Lower lobe of right lung (tissue), 2 donors: Measurements from ENCODE around the gene ADAMTS2. TPM values are rescaled to one million over a fixed set of nuclear protein-coding genes. Genes with fewer than 3 reads are reported as not detected.
A peak's percentile ranks its signal among the peaks of the same experiment; 100 is the strongest.

Experiments
- ATAC-seq, 2 donors: fragments of 200-7000 bp; cut with Tn5 transposase; one replicate each; pipeline ENCODE4 v1.9.1; 2020 to 2022; ENCODE audit warnings: mild to moderate bottlenecking in 2 of 2, moderate library complexity in 2 of 2
- DNase-seq: peaks from one replicate; pipeline ENCODE4 v3.0.0-alpha.2; 2020
- H3K27ac ChIP-seq: fragments of 200-600 bp; one replicate; pipeline ENCODE4 v1.8.0; 2022
- H3K27me3 ChIP-seq: fragments of 200-600 bp; one replicate; pipeline ENCODE4 v1.8.0; 2022; ENCODE audit warnings: low read depth
- H3K36me3 ChIP-seq: fragments of 200-600 bp; one replicate; pipeline ENCODE4 v1.8.0; 2022; ENCODE audit warnings: mild to moderate bottlenecking
- H3K4me1 ChIP-seq: fragments of 200-600 bp; one replicate; pipeline ENCODE4 v1.8.0; 2022
- H3K4me3 ChIP-seq: fragments of 200-600 bp; one replicate; pipeline ENCODE4 v1.8.0; 2022; ENCODE audit warnings: mild to moderate bottlenecking
- H3K9me3 ChIP-seq: fragments of 200-600 bp; one replicate; pipeline ENCODE4 v1.8.0; 2022
- intact Hi-C: fragments of 100-400 bp; cut with DNase I; formaldehyde crosslinking; loops from one replicate; pipeline ENCODE4 v1.11.0; 2022
- total RNA-seq: library from RNA; stranded (reverse); fragmentation: NEBNext Ultra II Directional; extraction: Animal tissue kit (Norgen Biotek cat#: 25700); gene quantifications from one replicate; pipeline ENCODE4 v1.2.1, GENCODE V29; 2021
- TF ChIP-seq, protein P1 (sequence below): fragments of 200-600 bp; IDR thresholded peaks from one replicate; pipeline ENCODE4 v1.8.0; 2022; ENCODE audit warnings: antibody characterized with exemption, mild to moderate bottlenecking
- donor health status: DM: no; HTN: yes; CAD: no; lungs with severe emphysema.

Gene ADAMTS2
- total RNA-seq, 1 donor from 2014 or later = 13.0 TPM

DNA sequence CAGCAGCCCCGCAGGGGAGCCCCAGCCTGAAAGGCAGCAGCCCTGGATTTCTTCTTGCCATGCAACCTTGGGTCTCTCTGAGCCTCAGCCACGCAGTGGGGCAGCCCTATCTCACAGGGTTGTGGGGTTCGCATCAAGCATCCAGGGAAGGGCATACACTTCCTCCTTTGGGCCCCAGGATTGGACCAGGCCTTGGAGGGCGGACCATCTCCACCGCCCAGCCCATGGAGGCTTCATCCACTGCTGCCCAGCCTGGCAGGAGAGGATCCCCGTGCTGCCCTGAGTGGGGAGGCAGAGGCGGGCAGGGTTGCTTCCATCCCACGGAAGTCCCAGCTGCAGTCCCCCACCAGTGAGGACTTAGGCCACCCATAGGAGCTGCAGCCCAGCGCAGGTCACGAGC lies 5.3 kb downstream of the ADAMTS2 start:
- peaks cover 8% of the 10 kb centered on the region for H3K4me1 ChIP-seq
- ATAC-seq (no peak), DNase-seq (peak; percentile 30)
- H3K36me3 ChIP-seq = no peaks in the 10 kb centered on the region
- intact Hi-C loops = no loop called here
- no peaks in the 10 kb centered on the region for H3K9me3 ChIP-seq
- TF ChIP-seq, protein P1, sequence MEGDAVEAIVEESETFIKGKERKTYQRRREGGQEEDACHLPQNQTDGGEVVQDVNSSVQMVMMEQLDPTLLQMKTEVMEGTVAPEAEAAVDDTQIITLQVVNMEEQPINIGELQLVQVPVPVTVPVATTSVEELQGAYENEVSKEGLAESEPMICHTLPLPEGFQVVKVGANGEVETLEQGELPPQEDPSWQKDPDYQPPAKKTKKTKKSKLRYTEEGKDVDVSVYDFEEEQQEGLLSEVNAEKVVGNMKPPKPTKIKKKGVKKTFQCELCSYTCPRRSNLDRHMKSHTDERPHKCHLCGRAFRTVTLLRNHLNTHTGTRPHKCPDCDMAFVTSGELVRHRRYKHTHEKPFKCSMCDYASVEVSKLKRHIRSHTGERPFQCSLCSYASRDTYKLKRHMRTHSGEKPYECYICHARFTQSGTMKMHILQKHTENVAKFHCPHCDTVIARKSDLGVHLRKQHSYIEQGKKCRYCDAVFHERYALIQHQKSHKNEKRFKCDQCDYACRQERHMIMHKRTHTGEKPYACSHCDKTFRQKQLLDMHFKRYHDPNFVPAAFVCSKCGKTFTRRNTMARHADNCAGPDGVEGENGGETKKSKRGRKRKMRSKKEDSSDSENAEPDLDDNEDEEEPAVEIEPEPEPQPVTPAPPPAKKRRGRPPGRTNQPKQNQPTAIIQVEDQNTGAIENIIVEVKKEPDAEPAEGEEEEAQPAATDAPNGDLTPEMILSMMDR = no peak
- peaks cover 42% of the 10 kb centered on the region for H3K27me3 ChIP-seq
- H3K27ac ChIP-seq = no peak overlapping the region
- no peak overlapping the region for H3K4me3 ChIP-seq

DNA sequence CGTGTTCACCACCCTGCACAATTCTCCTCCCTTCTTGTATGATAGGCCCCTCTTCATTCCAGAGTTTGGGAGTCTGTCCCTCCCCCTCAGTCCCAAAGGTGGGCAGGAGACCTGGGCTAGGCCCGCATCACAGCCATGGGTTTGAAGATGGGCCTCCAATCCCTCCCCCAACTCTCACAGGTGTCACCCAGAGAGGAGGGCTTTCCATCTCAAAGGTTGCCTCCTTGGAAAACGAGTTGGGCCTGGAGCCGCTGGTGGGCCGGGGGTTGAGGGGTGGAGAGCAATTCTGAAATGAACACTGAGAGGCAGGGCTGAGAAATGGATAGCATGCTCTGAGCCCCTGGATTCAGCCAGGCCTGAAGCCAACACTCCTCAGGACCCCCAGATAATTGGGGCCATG lies 6.2 kb downstream of the ADAMTS2 start:
- TF ChIP-seq, protein P1 = no peak
- Histone ChIP-seq H3K4me1 (peaks cover 8% of the 10 kb centered on the region), H3K4me3 (no peak overlapping the region), H3K36me3 (no peaks in the 10 kb centered on the region), H3K27ac (no peak overlapping the region), H3K27me3 (peaks cover 33% of the 10 kb centered on the region), H3K9me3 (no peaks in the 10 kb centered on the region)
- intact Hi-C loops = no loop called here
- DNase-seq = no peak
- no peak for ATAC-seq

DNA sequence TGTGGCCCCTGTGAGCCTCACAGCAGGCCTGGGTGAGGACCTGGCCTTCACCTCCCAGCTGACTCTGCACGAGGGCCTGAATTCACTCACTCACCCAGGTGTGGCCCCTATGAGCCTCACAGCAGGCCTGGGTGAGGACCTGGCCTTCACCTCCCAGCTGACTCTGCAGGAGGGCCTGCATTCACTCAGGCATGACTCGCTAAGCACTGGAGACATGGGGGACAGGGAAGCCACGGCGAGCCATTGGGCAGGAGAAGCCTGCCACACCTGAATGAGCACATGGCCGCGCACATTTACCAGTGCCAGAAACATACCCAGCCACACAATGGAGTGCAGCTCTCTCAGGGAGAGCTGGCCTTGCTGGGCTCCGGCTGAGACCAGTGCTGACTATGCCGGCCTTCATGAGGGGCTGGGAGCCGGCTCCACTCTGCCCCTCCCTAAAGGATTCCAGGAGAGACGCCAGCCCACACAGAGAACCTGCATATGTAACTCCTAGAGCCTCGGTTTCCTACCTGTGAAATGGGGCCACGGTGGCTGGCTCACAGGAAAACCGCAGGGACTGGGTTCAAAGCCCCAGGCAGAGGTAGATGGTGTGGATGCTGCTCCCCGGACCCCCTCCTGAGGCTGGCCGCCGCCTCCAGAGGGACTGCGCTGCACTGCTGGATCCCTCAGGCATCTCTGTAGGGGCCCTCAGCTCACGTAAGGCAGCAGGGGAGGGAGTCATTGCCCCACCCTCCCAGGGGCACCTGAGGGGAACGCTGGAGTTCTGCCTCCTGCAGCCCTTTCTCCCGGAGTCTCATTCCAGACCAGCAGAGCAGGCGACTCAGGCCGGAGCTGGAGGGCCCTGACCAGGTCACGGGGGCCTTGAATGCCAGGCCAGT lies 7.2 kb downstream of the ADAMTS2 start:
- Histone ChIP-seq H3K27ac (no peak overlapping the region), H3K4me3 (no peak overlapping the region), H3K9me3 (no peaks in the 10 kb centered on the region), H3K36me3 (no peaks in the 10 kb centered on the region), H3K4me1 (no peaks in the 10 kb centered on the region), H3K27me3 (peaks cover 23% of the 10 kb centered on the region)
- intact Hi-C loops = no loop called here
- ATAC-seq (no peak), DNase-seq (peak; percentile 24)
- TF ChIP-seq, protein P1 = no peak

DNA sequence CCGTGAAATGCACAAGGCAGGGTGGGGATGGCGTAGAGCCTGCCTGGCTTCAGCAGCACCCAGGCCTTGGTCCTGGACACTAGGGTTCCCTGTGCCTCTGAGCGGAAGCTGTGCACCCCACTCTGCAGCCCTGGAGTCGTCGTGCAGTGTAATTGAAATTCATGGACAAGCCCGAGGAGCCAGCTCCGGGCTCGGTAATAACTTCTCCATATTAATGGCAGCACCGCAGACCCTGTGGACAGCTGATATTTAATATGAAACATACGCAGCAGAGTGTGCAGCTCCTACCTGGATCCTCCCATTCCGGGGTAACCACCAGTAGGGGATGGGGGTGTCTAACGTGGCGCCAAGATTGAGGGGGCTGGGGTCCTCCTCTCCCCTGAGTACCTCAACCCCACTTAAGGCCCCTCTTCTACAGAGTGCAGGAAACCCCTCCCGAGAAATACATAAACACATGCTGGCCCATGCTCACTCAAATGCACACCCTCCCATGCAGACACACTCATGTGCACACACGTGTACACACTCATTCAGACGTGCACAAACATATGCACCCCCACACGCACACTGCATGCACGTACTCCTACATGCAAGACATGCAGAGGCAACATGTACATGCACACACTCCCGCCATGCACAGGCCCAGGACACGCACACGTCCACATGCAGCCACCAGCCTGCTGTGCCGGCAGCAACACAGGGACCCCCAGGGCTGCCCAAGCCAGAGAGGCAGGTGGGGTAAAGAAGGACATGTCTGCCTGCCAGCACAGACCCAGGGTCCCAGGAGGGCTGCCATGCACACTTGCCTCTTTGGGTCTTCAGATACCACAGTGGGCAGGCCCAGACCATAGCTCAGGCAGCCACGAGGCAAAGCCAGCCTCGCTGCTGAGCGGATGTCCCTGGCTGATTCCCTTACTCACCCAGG lies 8.1 kb downstream of the ADAMTS2 start:
- ATAC-seq (no peak), DNase-seq (peak; percentile 34)
- no peaks in the 10 kb centered on the region for H3K9me3 ChIP-seq
- H3K36me3 ChIP-seq = no peaks in the 10 kb centered on the region
- H3K27ac ChIP-seq = no peak overlapping the region
- TF ChIP-seq, protein P1 = no peak
- H3K4me1 ChIP-seq = no peaks in the 10 kb centered on the region
- peaks cover 15% of the 10 kb centered on the region for H3K27me3 ChIP-seq
- no peak overlapping the region for H3K4me3 ChIP-seq
- intact Hi-C loops = no loop called here

DNA sequence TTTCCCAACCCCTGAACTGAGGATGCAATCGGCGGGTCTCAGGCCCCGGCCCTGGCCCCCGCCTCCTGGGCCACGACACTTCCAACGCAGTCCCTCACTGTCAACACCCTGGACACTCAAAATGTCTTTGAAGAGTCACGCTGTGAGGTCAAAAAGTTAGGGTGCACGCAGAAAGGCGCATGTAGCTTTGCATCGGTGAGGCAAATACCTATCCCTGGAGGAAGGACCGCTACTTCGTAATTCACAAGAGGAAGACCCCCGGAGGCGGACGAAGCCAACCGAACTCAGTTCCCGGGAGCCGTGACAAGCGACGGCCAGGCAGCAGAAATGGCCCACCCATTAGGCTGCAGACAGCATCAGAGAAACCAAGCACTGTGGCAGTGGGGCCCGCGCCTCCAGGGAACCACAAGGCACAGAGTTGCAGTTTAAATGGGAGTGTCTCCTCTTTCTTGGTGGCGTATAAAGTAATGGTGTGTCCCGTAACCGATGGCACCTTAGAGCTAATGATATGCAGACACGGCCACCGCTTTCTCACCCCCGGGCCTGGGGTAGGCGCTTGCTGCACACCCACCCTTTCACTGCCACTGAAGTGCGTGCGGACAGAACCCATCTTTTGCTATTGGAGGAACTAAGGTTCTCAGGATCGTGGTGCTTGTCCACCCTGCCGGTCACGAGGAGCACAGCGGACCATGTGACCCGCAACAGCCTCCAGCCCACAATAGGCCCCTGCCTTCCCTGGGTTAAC lies 9.0 kb downstream of the ADAMTS2 start:
- peaks cover 15% of the 10 kb centered on the region for H3K27me3 ChIP-seq
- intact Hi-C loops = no loop called here
- DNase-seq (peak; percentile 25), ATAC-seq (no peak)
- no peak overlapping the region for H3K4me3 ChIP-seq
- TF ChIP-seq, protein P1 = no peak
- H3K36me3 ChIP-seq = no peaks in the 10 kb centered on the region
- no peak overlapping the region for H3K27ac ChIP-seq
- no peaks in the 10 kb centered on the region for H3K4me1 ChIP-seq
- H3K9me3 ChIP-seq = no peaks in the 10 kb centered on the region
